WTC11 (cell line): Measurements from ENCODE around the gene SRGN.

Source experiments
- ETV6 ChIP-seq: sonication (generic); formaldehyde crosslinking; IDR thresholded peaks from 2 replicates; pipeline ENCODE4 v1.8.1; 2022; ENCODE audit warnings: mild to moderate bottlenecking, missing genetic modification reagents
- RELA ChIP-seq: sonication (generic); formaldehyde crosslinking; IDR thresholded peaks from 2 replicates; pipeline ENCODE4 v1.8.1; 2022; ENCODE audit warnings: missing genetic modification reagents, mild to moderate bottlenecking, borderline replicate concordance
- SOX15 ChIP-seq: fragments of 250-450 bp; sonication (Bioruptor Pico); IDR thresholded peaks from 2 replicates; pipeline ENCODE4 v1.9.0; 2021; ENCODE audit warnings: mild to moderate bottlenecking
- TF ChIP-seq, protein P1 (sequence below): fragments of 200-600 bp; IDR thresholded peaks from 2 replicates; pipeline ENCODE4 v1.8.0; 2022; ENCODE audit warnings: antibody characterized with exemption
- TF ChIP-seq, protein P2 (sequence below): sonication (generic); formaldehyde crosslinking; IDR thresholded peaks from 2 replicates; pipeline ENCODE4 v1.8.1; 2023; ENCODE audit warnings: mild to moderate bottlenecking, missing genetic modification reagents, moderate library complexity
- TF ChIP-seq, protein P3 (sequence below): sonication (generic); formaldehyde crosslinking; IDR thresholded peaks from 2 replicates; pipeline ENCODE4 v1.8.0; 2022; ENCODE audit warnings: mild to moderate bottlenecking, missing genetic modification reagents
- TF ChIP-seq, protein P4 (sequence below): fragments of 250-450 bp; sonication (Bioruptor Pico); IDR thresholded peaks from 2 replicates; pipeline ENCODE4 v2.1.2; 2022; ENCODE audit warnings: mild to moderate bottlenecking, moderate library complexity
- TF ChIP-seq, protein P5 (sequence below): sonication (generic); formaldehyde crosslinking; IDR thresholded peaks from 2 replicates; pipeline ENCODE4 v1.8.1; 2022; ENCODE audit warnings: low read depth, mild to moderate bottlenecking, moderate library complexity, missing genetic modification reagents, borderline replicate concordance

DNA sequence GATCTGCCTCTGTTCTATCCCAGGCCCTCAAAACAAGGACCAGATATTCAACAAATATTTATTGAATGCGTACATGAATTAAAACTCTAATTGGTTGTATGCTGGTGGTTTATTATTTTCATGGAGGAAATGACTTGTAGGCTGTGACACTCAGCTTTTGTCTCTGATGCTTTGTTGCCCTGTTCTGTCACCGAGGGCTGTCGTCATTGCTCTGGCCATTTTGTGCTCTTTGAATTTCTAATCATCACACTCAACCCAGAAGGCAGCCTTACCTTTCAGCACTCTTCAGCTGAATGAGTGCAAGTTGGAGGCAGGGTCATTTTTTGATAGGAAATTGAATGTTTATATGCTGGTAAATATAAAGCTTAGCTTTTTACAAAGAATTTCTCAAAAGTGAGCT lies 14.5 kb downstream of the SRGN start:
- no peak for TF ChIP-seq SOX15
- TF ChIP-seq, protein P1, sequence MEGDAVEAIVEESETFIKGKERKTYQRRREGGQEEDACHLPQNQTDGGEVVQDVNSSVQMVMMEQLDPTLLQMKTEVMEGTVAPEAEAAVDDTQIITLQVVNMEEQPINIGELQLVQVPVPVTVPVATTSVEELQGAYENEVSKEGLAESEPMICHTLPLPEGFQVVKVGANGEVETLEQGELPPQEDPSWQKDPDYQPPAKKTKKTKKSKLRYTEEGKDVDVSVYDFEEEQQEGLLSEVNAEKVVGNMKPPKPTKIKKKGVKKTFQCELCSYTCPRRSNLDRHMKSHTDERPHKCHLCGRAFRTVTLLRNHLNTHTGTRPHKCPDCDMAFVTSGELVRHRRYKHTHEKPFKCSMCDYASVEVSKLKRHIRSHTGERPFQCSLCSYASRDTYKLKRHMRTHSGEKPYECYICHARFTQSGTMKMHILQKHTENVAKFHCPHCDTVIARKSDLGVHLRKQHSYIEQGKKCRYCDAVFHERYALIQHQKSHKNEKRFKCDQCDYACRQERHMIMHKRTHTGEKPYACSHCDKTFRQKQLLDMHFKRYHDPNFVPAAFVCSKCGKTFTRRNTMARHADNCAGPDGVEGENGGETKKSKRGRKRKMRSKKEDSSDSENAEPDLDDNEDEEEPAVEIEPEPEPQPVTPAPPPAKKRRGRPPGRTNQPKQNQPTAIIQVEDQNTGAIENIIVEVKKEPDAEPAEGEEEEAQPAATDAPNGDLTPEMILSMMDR, result no peak
- TF ChIP-seq, protein P2, sequence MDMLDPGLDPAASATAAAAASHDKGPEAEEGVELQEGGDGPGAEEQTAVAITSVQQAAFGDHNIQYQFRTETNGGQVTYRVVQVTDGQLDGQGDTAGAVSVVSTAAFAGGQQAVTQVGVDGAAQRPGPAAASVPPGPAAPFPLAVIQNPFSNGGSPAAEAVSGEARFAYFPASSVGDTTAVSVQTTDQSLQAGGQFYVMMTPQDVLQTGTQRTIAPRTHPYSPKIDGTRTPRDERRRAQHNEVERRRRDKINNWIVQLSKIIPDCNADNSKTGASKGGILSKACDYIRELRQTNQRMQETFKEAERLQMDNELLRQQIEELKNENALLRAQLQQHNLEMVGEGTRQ (CRISPR knock-in tag), result no peak
- TF ChIP-seq, protein P3, sequence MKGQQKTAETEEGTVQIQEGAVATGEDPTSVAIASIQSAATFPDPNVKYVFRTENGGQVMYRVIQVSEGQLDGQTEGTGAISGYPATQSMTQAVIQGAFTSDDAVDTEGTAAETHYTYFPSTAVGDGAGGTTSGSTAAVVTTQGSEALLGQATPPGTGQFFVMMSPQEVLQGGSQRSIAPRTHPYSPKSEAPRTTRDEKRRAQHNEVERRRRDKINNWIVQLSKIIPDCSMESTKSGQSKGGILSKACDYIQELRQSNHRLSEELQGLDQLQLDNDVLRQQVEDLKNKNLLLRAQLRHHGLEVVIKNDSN (CRISPR knock-in tag), result no peak
- TF ChIP-seq, protein P4, sequence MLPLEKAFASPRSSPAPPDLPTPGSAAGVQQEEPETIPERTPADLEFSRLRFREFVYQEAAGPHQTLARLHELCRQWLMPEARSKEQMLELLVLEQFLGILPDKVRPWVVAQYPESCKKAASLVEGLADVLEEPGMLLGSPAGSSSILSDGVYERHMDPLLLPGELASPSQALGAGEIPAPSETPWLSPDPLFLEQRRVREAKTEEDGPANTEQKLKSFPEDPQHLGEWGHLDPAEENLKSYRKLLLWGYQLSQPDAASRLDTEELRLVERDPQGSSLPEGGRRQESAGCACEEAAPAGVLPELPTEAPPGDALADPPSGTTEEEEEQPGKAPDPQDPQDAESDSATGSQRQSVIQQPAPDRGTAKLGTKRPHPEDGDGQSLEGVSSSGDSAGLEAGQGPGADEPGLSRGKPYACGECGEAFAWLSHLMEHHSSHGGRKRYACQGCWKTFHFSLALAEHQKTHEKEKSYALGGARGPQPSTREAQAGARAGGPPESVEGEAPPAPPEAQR (CRISPR knock-in tag), result no peak
- TF ChIP-seq RELA (CRISPR knock-in tag), result no peak
- no peak for TF ChIP-seq ETV6
- TF ChIP-seq, protein P5, sequence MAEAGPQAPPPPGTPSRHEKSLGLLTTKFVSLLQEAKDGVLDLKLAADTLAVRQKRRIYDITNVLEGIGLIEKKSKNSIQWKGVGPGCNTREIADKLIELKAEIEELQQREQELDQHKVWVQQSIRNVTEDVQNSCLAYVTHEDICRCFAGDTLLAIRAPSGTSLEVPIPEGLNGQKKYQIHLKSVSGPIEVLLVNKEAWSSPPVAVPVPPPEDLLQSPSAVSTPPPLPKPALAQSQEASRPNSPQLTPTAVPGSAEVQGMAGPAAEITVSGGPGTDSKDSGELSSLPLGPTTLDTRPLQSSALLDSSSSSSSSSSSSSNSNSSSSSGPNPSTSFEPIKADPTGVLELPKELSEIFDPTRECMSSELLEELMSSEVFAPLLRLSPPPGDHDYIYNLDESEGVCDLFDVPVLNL (CRISPR knock-in tag), result no peak
